B cell (primary cell): ENCODE results near the gene PSMB5. TPM values are rescaled to one million over a fixed set of nuclear protein-coding genes. Genes with fewer than 3 reads are reported as not detected.

ENCODE experiments used
- ATAC-seq: fragments of 200-7000 bp; cut with Tn5 transposase; one replicate; pipeline ENCODE4 v1.10.0; 2021; ENCODE audit warnings: low read depth, mild to moderate bottlenecking, moderate number of reproducible peaks, moderate library complexity
- CTCF ChIA-PET: fragments of 350-600 bp; sonication (Branson Sonifier 250); formaldehyde crosslinking; loops from one replicate; lab custom pipeline; 2021; ENCODE audit warnings: antibody characterized with exemption, inconsistent platforms; lab: Charles Lee
- POLR2A ChIA-PET: fragments of 350-600 bp; sonication (Branson Sonifier 250); formaldehyde crosslinking; loops from one replicate; lab custom pipeline; 2021; ENCODE audit warnings: antibody characterized with exemption; lab: Charles Lee
- DNase-seq: peaks from one replicate; pipeline ENCODE4 v3.0.0; 2013
- H2AFZ ChIP-seq: 2 replicates; pipeline ENCODE4 v1.6.1; 2012; ENCODE audit warnings: mild to moderate bottlenecking, low read depth, low read length; ENCODE audit not compliant: insufficient read depth, poor library complexity, severe bottlenecking
- H3K27ac ChIP-seq, 2 donors: 1 replicate in 1 of 2; 2 replicates in 1 of 2; pipeline ENCODE4 v1.5.1; 2012 to 2013; ENCODE audit warnings: low read length in 2 of 2, mild to moderate bottlenecking in 2 of 2, moderate library complexity in 1 of 2
- H3K27me3 ChIP-seq, 4 experiments: fragments of 200-600 bp in 1 of 4; sonication (generic) in 1 of 4; replicated peaks in 1 of 4; 1 replicate in 2 of 4; 2 replicates in 2 of 4; pipeline versions ENCODE4 v1.6.1 to v1.7.0; 2013 to 2016; ENCODE audit warnings: low read length in 3 of 4, mild to moderate bottlenecking in 2 of 4, mixed read lengths in 1 of 4, moderate library complexity in 1 of 4; ENCODE audit not compliant: insufficient read depth in 4 of 4, control insufficient read depth in 3 of 4; ENCODE audit errors: control extremely low read depth in 1 of 4
- H3K36me3 ChIP-seq, 2 experiments: replicated peaks in 1 of 2; 1 replicate in 1 of 2; 2 replicates in 1 of 2; pipeline versions ENCODE4 v1.6.1 to v1.7.1; 2013; ENCODE audit warnings: low read length in 1 of 2; ENCODE audit not compliant: insufficient read depth in 2 of 2, control insufficient read depth in 1 of 2; ENCODE audit errors: control extremely low read depth in 1 of 2, extremely low read depth in 1 of 2
- H3K4me1 ChIP-seq, 2 donors: fragments of 200-600 bp in 1 of 2; sonication (generic) in 1 of 2; 1 replicate in 1 of 2; 2 replicates in 1 of 2; pipeline versions ENCODE4 v1.5.1 to v1.6.1; 2013 to 2017; ENCODE audit warnings: low read length in 2 of 2; ENCODE audit not compliant: control insufficient read depth in 2 of 2, insufficient read depth in 2 of 2
- H3K4me2 ChIP-seq: replicated peaks from 2 replicates; pipeline ENCODE3; 2012; ENCODE audit warnings: mild to moderate bottlenecking, low read depth, low read length; ENCODE audit not compliant: poor library complexity, severe bottlenecking
- H3K4me3 ChIP-seq, 5 experiments: fragments of 200-600 bp in 1 of 5; sonication (generic) in 1 of 5; 1 replicate in 3 of 5; 2 replicates in 2 of 5; pipeline versions ENCODE4 v1.5.1 to v1.7.0; 2011 to 2016; ENCODE audit warnings: low read length in 4 of 5, mild to moderate bottlenecking in 4 of 5, low read depth in 2 of 5, control low read depth in 1 of 5, moderate library complexity in 1 of 5; ENCODE audit not compliant: insufficient read depth in 1 of 5; ENCODE audit errors: control extremely low read depth in 1 of 5, extremely low read depth in 1 of 5
- H3K79me2 ChIP-seq: fragments of 200-600 bp; sonication (generic); one replicate; pipeline ENCODE4 v1.6.0; 2016; ENCODE audit warnings: low read length; ENCODE audit not compliant: control insufficient read depth, insufficient read depth
- H3K9ac ChIP-seq: fragments of 200-600 bp; sonication (generic); 2 replicates; pipeline ENCODE4 v1.6.1; 2017; ENCODE audit warnings: mild to moderate bottlenecking, low read length, moderate library complexity
- H3K9me3 ChIP-seq, 3 donors: one replicate each; pipeline versions ENCODE4 v1.6.1 to v1.7.1; 2013; ENCODE audit warnings: low read length in 2 of 3; ENCODE audit not compliant: control insufficient read depth in 2 of 3, insufficient read depth in 1 of 3; ENCODE audit errors: control extremely low read depth in 1 of 3
- H4K20me1 ChIP-seq: 2 replicates; pipeline ENCODE4 v1.6.0; 2012; ENCODE audit warnings: mild to moderate bottlenecking, low read length; ENCODE audit not compliant: insufficient read depth, control insufficient read depth, poor library complexity, severe bottlenecking
- H3K27ac Mint-ChIP-seq: one replicate; pipeline ENCODE4 v1.8.0; 2021; ENCODE audit warnings: mixed read lengths
- H3K27me3 Mint-ChIP-seq: one replicate; pipeline ENCODE4 v1.8.0; 2021; ENCODE audit warnings: mixed read lengths
- H3K4me1 Mint-ChIP-seq: one replicate; pipeline ENCODE4 v1.8.0; 2021; ENCODE audit warnings: mixed read lengths
- H3K4me3 Mint-ChIP-seq: one replicate; pipeline ENCODE4 v1.8.0; 2021; ENCODE audit warnings: mixed read lengths
- H3K9me3 Mint-ChIP-seq: one replicate; pipeline ENCODE4 v1.8.0; 2022; ENCODE audit warnings: mixed read lengths; ENCODE audit not compliant: insufficient read depth
- EZH2 ChIP-seq: IDR thresholded peaks from 2 replicates; pipeline ENCODE4 v1.6.1; 2012; ENCODE audit warnings: borderline replicate concordance, low read depth, mild to moderate bottlenecking, moderate library complexity, low read length; ENCODE audit not compliant: insufficient read depth, poor library complexity, severe bottlenecking
- WGBS: methylation state at CpG from one replicate; pipeline ENCODE4 v1.1.5; 2013; ENCODE audit warnings: missing lambda C conversion rate; ENCODE audit not compliant: insufficient coverage; 5-methylcytosine and 5-hydroxymethylcytosine counted together
- intact Hi-C: fragments of 100-400 bp; cut with micrococcal nuclease; formaldehyde crosslinking; loops from one replicate; pipeline ENCODE4 v1.10.0; 2022
- polyA plus RNA-seq: library from polyadenylated mRNA; depleted of rRNA; stranded (reverse); fragments of >200 nt; gene quantifications from 2 replicates; pipeline ENCODE4 v1.2.3, GENCODE V29; 2012
- total RNA-seq, 2 donors: library from RNA; stranded (reverse); fragments of 120-200 nt in 1 of 2; gene quantifications; 1 replicate in 1 of 2; 2 replicates in 1 of 2; pipeline versions ENCODE4 v1.2.3 to v1.2.4, GENCODE V29; 2013 to 2022
- TF ChIP-seq, protein P1 (sequence below): fragments of 200-600 bp; IDR thresholded peaks from one replicate; pipeline ENCODE4 v1.8.0; 2022; ENCODE audit warnings: antibody characterized with exemption, mild to moderate bottlenecking

PSMB5 gene
- total and polyA plus RNA-seq, 2 donors (not counting 1 experiment from before 2014, with no cell fraction given) = 16.5 to 29.0 TPM

DNA sequence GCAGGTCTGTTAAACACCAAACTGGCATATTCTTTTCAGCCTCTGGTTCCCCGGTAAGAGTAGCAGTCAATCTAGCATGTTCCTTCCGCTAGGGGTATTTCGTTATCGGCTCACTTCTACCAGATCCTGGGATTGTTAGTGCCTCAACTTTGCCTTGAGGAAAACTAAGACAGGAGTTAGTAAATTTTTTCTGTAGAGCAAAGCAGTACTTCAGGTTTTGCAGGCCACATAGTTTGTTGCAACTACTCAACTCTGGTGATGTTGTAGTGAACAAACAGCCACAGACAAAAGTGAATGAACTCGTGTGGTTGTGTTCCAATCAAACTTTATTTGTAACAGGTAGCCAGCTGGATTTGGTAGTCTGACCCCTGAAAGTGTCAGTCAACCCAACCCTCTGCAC is 28.9 kb upstream of the PSMB5 start:
- peaks cover 8 to 90% of the 10 kb centered on the region in 2 experiments for H3K36me3 ChIP-seq
- intact Hi-C loops = no loop called here
- H3K4me1 ChIP-seq = peaks cover 1 to 7% of the 10 kb centered on the region in 2 donors
- ChIA-PET CTCF (interaction anchor here (1.0 to 19.1 kb wide), 5 partner anchors 13 to 134 kb away, joined by 3 to 1134 read pairs (median 4); partner anchors contain the start of genes AJUBA and PRMT5), POLR2A (no interaction called here)
- Mint-ChIP-seq H3K4me3 (no peak overlapping the region), H3K27ac (no peak overlapping the region), H3K9me3 (no peaks in the 10 kb centered on the region), H3K27me3 (no peaks in the 10 kb centered on the region), H3K4me1 (peaks cover 3% of the 10 kb centered on the region)
- no peak overlapping the region for H3K9ac ChIP-seq
- no peak for TF ChIP-seq EZH2
- TF ChIP-seq, protein P1, sequence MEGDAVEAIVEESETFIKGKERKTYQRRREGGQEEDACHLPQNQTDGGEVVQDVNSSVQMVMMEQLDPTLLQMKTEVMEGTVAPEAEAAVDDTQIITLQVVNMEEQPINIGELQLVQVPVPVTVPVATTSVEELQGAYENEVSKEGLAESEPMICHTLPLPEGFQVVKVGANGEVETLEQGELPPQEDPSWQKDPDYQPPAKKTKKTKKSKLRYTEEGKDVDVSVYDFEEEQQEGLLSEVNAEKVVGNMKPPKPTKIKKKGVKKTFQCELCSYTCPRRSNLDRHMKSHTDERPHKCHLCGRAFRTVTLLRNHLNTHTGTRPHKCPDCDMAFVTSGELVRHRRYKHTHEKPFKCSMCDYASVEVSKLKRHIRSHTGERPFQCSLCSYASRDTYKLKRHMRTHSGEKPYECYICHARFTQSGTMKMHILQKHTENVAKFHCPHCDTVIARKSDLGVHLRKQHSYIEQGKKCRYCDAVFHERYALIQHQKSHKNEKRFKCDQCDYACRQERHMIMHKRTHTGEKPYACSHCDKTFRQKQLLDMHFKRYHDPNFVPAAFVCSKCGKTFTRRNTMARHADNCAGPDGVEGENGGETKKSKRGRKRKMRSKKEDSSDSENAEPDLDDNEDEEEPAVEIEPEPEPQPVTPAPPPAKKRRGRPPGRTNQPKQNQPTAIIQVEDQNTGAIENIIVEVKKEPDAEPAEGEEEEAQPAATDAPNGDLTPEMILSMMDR = no peak
- ATAC-seq = no peak
- no peaks in the 10 kb centered on the region for H3K9me3 ChIP-seq
- H3K27me3 ChIP-seq = no peaks in the 10 kb centered on the region
- no peak overlapping the region for H3K4me2 ChIP-seq
- DNase-seq = no peak
- H2AFZ ChIP-seq = no peak overlapping the region
- no peak overlapping the region for H3K27ac ChIP-seq
- peaks cover 34% of the 10 kb centered on the region for H3K79me2 ChIP-seq
- 100% methylated on average over 4 of the region's 5 CpGs for WGBS
- peaks cover 54% of the 10 kb centered on the region for H4K20me1 ChIP-seq
- H3K4me3 ChIP-seq = no peak overlapping the region

GRCh38 chr14:23062002-23062401 is 27.3 kb upstream of the PSMB5 start:
- Histone ChIP-seq H3K9me3 (no peaks in the 10 kb centered on the region), H3K27ac (no peak overlapping the region), H4K20me1 (peaks cover 47% of the 10 kb centered on the region), H3K4me3 (no peak overlapping the region), H2AFZ (no peak overlapping the region), H3K9ac (no peak overlapping the region), H3K36me3 (peaks cover 5 to 79% of the 10 kb centered on the region in 2 experiments), H3K27me3 (peaks cover 0 to 2% (median 0%) of the 10 kb centered on the region in 4 experiments), H3K79me2 (peaks cover 27% of the 10 kb centered on the region), H3K4me1 (peaks cover 1 to 10% of the 10 kb centered on the region in 2 donors), H3K4me2 (no peak overlapping the region)
- no CpG with 5 or more reads among the region's 4 CpGs for WGBS
- no peak overlapping the region for H3K4me3 Mint-ChIP-seq
- no peaks in the 10 kb centered on the region for H3K9me3 Mint-ChIP-seq
- peaks cover 5% of the 10 kb centered on the region for H3K4me1 Mint-ChIP-seq
- POLR2A ChIA-PET = no interaction called here
- no peak overlapping the region for H3K27ac Mint-ChIP-seq
- ATAC-seq = no peak
- intact Hi-C loops = no loop called here
- no peak for TF ChIP-seq EZH2
- TF ChIP-seq, protein P1 = no peak
- no peak for DNase-seq
- CTCF ChIA-PET = interaction anchor here (0.6 to 19.1 kb wide), 5 partner anchors 15 to 76 kb away, joined by 3 to 1134 read pairs (median 4); partner anchors contain the start of gene AJUBA
- H3K27me3 Mint-ChIP-seq = no peaks in the 10 kb centered on the region
